B cell (primary cell): ENCODE results near the gene ARHGAP4. TPM values are rescaled to one million over a fixed set of nuclear protein-coding genes. Genes with fewer than 3 reads are reported as not detected.

ENCODE experiments used
- ATAC-seq: fragments of 200-7000 bp; cut with Tn5 transposase; one replicate; pipeline ENCODE4 v1.10.0; 2021; ENCODE audit warnings: low read depth, mild to moderate bottlenecking, moderate number of reproducible peaks, moderate library complexity
- CTCF ChIA-PET: fragments of 350-600 bp; sonication (Branson Sonifier 250); formaldehyde crosslinking; loops from one replicate; lab custom pipeline; 2021; ENCODE audit warnings: antibody characterized with exemption, inconsistent platforms; lab: Charles Lee
- POLR2A ChIA-PET: fragments of 350-600 bp; sonication (Branson Sonifier 250); formaldehyde crosslinking; loops from one replicate; lab custom pipeline; 2021; ENCODE audit warnings: antibody characterized with exemption; lab: Charles Lee
- DNase-seq: peaks from one replicate; pipeline ENCODE4 v3.0.0; 2013
- H2AFZ ChIP-seq: 2 replicates; pipeline ENCODE4 v1.6.1; 2012; ENCODE audit warnings: mild to moderate bottlenecking, low read depth, low read length; ENCODE audit not compliant: insufficient read depth, poor library complexity, severe bottlenecking
- H3K27ac ChIP-seq, 2 donors: 1 replicate in 1 of 2; 2 replicates in 1 of 2; pipeline ENCODE4 v1.5.1; 2012 to 2013; ENCODE audit warnings: low read length in 2 of 2, mild to moderate bottlenecking in 2 of 2, moderate library complexity in 1 of 2
- H3K27me3 ChIP-seq, 4 experiments: fragments of 200-600 bp in 1 of 4; sonication (generic) in 1 of 4; replicated peaks in 1 of 4; 1 replicate in 2 of 4; 2 replicates in 2 of 4; pipeline versions ENCODE4 v1.6.1 to v1.7.0; 2013 to 2016; ENCODE audit warnings: low read length in 3 of 4, mild to moderate bottlenecking in 2 of 4, mixed read lengths in 1 of 4, moderate library complexity in 1 of 4; ENCODE audit not compliant: insufficient read depth in 4 of 4, control insufficient read depth in 3 of 4; ENCODE audit errors: control extremely low read depth in 1 of 4
- H3K36me3 ChIP-seq, 2 experiments: replicated peaks in 1 of 2; 1 replicate in 1 of 2; 2 replicates in 1 of 2; pipeline versions ENCODE4 v1.6.1 to v1.7.1; 2013; ENCODE audit warnings: low read length in 1 of 2; ENCODE audit not compliant: insufficient read depth in 2 of 2, control insufficient read depth in 1 of 2; ENCODE audit errors: control extremely low read depth in 1 of 2, extremely low read depth in 1 of 2
- H3K4me1 ChIP-seq, 2 donors: fragments of 200-600 bp in 1 of 2; sonication (generic) in 1 of 2; 1 replicate in 1 of 2; 2 replicates in 1 of 2; pipeline versions ENCODE4 v1.5.1 to v1.6.1; 2013 to 2017; ENCODE audit warnings: low read length in 2 of 2; ENCODE audit not compliant: control insufficient read depth in 2 of 2, insufficient read depth in 2 of 2
- H3K4me2 ChIP-seq: replicated peaks from 2 replicates; pipeline ENCODE3; 2012; ENCODE audit warnings: mild to moderate bottlenecking, low read depth, low read length; ENCODE audit not compliant: poor library complexity, severe bottlenecking
- H3K4me3 ChIP-seq, 5 experiments: fragments of 200-600 bp in 1 of 5; sonication (generic) in 1 of 5; 1 replicate in 3 of 5; 2 replicates in 2 of 5; pipeline versions ENCODE4 v1.5.1 to v1.7.0; 2011 to 2016; ENCODE audit warnings: low read length in 4 of 5, mild to moderate bottlenecking in 4 of 5, low read depth in 2 of 5, control low read depth in 1 of 5, moderate library complexity in 1 of 5; ENCODE audit not compliant: insufficient read depth in 1 of 5; ENCODE audit errors: control extremely low read depth in 1 of 5, extremely low read depth in 1 of 5
- H3K79me2 ChIP-seq: fragments of 200-600 bp; sonication (generic); one replicate; pipeline ENCODE4 v1.6.0; 2016; ENCODE audit warnings: low read length; ENCODE audit not compliant: control insufficient read depth, insufficient read depth
- H3K9ac ChIP-seq: fragments of 200-600 bp; sonication (generic); 2 replicates; pipeline ENCODE4 v1.6.1; 2017; ENCODE audit warnings: mild to moderate bottlenecking, low read length, moderate library complexity
- H3K9me3 ChIP-seq, 3 donors: one replicate each; pipeline versions ENCODE4 v1.6.1 to v1.7.1; 2013; ENCODE audit warnings: low read length in 2 of 3; ENCODE audit not compliant: control insufficient read depth in 2 of 3, insufficient read depth in 1 of 3; ENCODE audit errors: control extremely low read depth in 1 of 3
- H4K20me1 ChIP-seq: 2 replicates; pipeline ENCODE4 v1.6.0; 2012; ENCODE audit warnings: mild to moderate bottlenecking, low read length; ENCODE audit not compliant: insufficient read depth, control insufficient read depth, poor library complexity, severe bottlenecking
- H3K27ac Mint-ChIP-seq: one replicate; pipeline ENCODE4 v1.8.0; 2021; ENCODE audit warnings: mixed read lengths
- H3K27me3 Mint-ChIP-seq: one replicate; pipeline ENCODE4 v1.8.0; 2021; ENCODE audit warnings: mixed read lengths
- H3K4me1 Mint-ChIP-seq: one replicate; pipeline ENCODE4 v1.8.0; 2021; ENCODE audit warnings: mixed read lengths
- H3K4me3 Mint-ChIP-seq: one replicate; pipeline ENCODE4 v1.8.0; 2021; ENCODE audit warnings: mixed read lengths
- H3K9me3 Mint-ChIP-seq: one replicate; pipeline ENCODE4 v1.8.0; 2022; ENCODE audit warnings: mixed read lengths; ENCODE audit not compliant: insufficient read depth
- EZH2 ChIP-seq: IDR thresholded peaks from 2 replicates; pipeline ENCODE4 v1.6.1; 2012; ENCODE audit warnings: borderline replicate concordance, low read depth, mild to moderate bottlenecking, moderate library complexity, low read length; ENCODE audit not compliant: insufficient read depth, poor library complexity, severe bottlenecking
- WGBS: methylation state at CpG from one replicate; pipeline ENCODE4 v1.1.5; 2013; ENCODE audit warnings: missing lambda C conversion rate; ENCODE audit not compliant: insufficient coverage; 5-methylcytosine and 5-hydroxymethylcytosine counted together
- intact Hi-C: fragments of 100-400 bp; cut with micrococcal nuclease; formaldehyde crosslinking; loops from one replicate; pipeline ENCODE4 v1.10.0; 2022
- polyA plus RNA-seq: library from polyadenylated mRNA; depleted of rRNA; stranded (reverse); fragments of >200 nt; gene quantifications from 2 replicates; pipeline ENCODE4 v1.2.3, GENCODE V29; 2012
- total RNA-seq, 2 donors: library from RNA; stranded (reverse); fragments of 120-200 nt in 1 of 2; gene quantifications; 1 replicate in 1 of 2; 2 replicates in 1 of 2; pipeline versions ENCODE4 v1.2.3 to v1.2.4, GENCODE V29; 2013 to 2022
- TF ChIP-seq, protein P1 (sequence below): fragments of 200-600 bp; IDR thresholded peaks from one replicate; pipeline ENCODE4 v1.8.0; 2022; ENCODE audit warnings: antibody characterized with exemption, mild to moderate bottlenecking

Gene ARHGAP4
- total and polyA plus RNA-seq, 2 donors (not counting 1 experiment from before 2014, with no cell fraction given), result 242 to 711 TPM

DNA sequence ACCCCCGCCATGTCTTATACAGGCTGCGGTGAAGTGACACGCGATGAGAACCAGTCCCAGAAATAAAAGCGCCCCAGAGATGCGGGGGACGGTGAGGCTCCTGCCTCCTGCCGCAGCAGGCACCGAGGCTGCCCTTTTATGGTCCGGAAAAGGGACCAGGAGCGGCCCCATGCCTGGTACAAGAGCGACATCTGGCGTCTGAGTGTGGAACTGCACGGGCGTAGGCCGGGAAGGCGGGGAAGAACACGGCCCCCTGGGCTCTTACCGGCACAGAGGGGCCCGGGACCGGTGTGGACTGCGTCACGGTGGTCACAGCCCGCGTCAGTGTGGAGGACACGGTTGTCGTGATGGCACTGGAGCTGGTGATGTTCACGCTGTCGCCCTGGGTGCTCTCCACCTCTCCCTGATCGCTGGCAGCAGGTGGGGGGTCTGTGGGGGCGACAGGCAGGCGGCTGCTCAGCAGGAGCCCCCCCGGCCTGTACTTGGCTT lies 27.3 kb upstream of the ARHGAP4 start:
- ChIA-PET CTCF (interaction anchor here (1.1 to 15.4 kb wide), 4 partner anchors 9 to 190 kb away, joined by 3 to 325 read pairs (median 6); partner anchors contain the start of genes ARHGAP4, PLXNB3 and RENBP), POLR2A (no interaction called here)
- no peaks in the 10 kb centered on the region for H3K27me3 ChIP-seq
- no peaks in the 10 kb centered on the region for H3K9me3 ChIP-seq
- intact Hi-C loops, result no loop called here
- Mint-ChIP-seq H3K27me3 (no peaks in the 10 kb centered on the region), H3K4me3 (no peak overlapping the region), H3K27ac (peak overlapping the region; percentile 72), H3K4me1 (peaks cover 2% of the 10 kb centered on the region), H3K9me3 (no peaks in the 10 kb centered on the region)
- H3K79me2 ChIP-seq, result no peaks in the 10 kb centered on the region
- no peaks in the 10 kb centered on the region for H4K20me1 ChIP-seq
- H3K27ac ChIP-seq, result no peak overlapping the region
- ATAC-seq, result peak; percentile 84
- no peak for TF ChIP-seq EZH2
- TF ChIP-seq, protein P1, sequence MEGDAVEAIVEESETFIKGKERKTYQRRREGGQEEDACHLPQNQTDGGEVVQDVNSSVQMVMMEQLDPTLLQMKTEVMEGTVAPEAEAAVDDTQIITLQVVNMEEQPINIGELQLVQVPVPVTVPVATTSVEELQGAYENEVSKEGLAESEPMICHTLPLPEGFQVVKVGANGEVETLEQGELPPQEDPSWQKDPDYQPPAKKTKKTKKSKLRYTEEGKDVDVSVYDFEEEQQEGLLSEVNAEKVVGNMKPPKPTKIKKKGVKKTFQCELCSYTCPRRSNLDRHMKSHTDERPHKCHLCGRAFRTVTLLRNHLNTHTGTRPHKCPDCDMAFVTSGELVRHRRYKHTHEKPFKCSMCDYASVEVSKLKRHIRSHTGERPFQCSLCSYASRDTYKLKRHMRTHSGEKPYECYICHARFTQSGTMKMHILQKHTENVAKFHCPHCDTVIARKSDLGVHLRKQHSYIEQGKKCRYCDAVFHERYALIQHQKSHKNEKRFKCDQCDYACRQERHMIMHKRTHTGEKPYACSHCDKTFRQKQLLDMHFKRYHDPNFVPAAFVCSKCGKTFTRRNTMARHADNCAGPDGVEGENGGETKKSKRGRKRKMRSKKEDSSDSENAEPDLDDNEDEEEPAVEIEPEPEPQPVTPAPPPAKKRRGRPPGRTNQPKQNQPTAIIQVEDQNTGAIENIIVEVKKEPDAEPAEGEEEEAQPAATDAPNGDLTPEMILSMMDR, result peak; percentile 80
- H2AFZ ChIP-seq, result no peak overlapping the region
- no peak overlapping the region for H3K9ac ChIP-seq
- peak; percentile 75 for DNase-seq
- no peak overlapping the region for H3K4me3 ChIP-seq
- WGBS, result 38% methylated on average over 15 of the region's 33 CpGs
- peaks cover 0 to 7% of the 10 kb centered on the region in 2 donors for H3K4me1 ChIP-seq
- H3K4me2 ChIP-seq, result no peak overlapping the region
- peaks cover 0 to 57% of the 10 kb centered on the region in 2 experiments for H3K36me3 ChIP-seq

DNA sequence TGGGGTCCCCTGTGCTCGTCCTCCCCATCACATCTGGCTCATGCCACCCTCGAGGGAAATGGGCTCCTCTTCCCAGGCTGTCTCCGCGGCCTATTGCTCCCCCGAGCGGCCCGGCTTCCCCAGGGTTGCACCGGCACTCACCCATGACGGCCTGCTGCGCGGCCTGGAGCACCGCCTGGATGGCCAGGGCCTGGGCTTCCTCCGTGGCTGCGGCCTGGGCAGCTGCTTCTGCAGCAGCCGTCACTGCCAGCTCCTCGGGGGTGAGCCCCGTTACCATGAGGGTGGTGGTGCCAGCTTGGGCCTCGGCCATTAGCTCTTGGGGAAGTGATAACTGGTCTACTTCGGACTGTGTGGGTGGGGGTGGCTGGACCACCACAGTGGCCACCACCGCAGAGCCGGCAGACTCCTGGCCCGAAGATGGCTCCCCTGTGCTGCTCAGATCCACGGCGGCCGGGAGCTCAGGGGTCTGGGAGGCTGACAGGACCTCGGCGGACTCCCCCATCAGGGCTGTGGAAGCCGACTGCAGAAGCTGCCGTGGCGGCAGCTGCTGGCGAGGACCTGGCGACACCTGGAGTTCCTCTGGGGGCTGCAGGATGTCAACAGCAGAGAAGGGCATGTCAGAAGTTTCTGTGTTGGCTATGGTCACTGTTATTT lies 26.4 kb upstream of the ARHGAP4 start:
- Histone ChIP-seq H3K27me3 (no peaks in the 10 kb centered on the region), H2AFZ (no peak overlapping the region), H3K9ac (no peak overlapping the region), H3K79me2 (no peaks in the 10 kb centered on the region), H3K36me3 (peaks cover 0 to 61% of the 10 kb centered on the region in 2 experiments), H3K4me3 (no peak overlapping the region), H3K27ac (no peak overlapping the region), H4K20me1 (no peaks in the 10 kb centered on the region), H3K4me1 (peaks cover 0 to 8% of the 10 kb centered on the region in 2 donors), H3K4me2 (no peak overlapping the region), H3K9me3 (no peaks in the 10 kb centered on the region)
- Mint-ChIP-seq H3K4me3 (no peak overlapping the region), H3K27me3 (no peaks in the 10 kb centered on the region), H3K27ac (no peak overlapping the region), H3K9me3 (no peaks in the 10 kb centered on the region), H3K4me1 (peaks cover 3% of the 10 kb centered on the region)
- ChIA-PET POLR2A (interaction anchor here (2.1 kb wide), 1 partner anchor 29 kb away, joined by 4 read pairs; no protein-coding TSS in a partner anchor), CTCF (interaction anchor here (0.9 to 15.4 kb wide), 7 partner anchors 8 to 189 kb away, joined by 3 to 325 read pairs (median 3); partner anchors contain the start of genes ARHGAP4, PLXNB3 and RENBP)
- 97% methylated on average over 22 of the region's 32 CpGs for WGBS
- ATAC-seq (no peak), DNase-seq (no peak)
- intact Hi-C loops, result no loop called here
- no peak for TF ChIP-seq EZH2
- TF ChIP-seq, protein P1, result no peak
